SK-N-SH treated with all-trans-retinoic acid at 6 μM for 48 hours (cell line): ENCODE measurements around the gene FOXF1.

Experiments
- CREB5 ChIP-seq: fragments of 250-450 bp; sonication (Bioruptor Pico); IDR thresholded peaks from 2 replicates; pipeline ENCODE4 v1.5.1; 2020; ENCODE audit warnings: low read depth, mild to moderate bottlenecking, moderate library complexity
- ISL1 ChIP-seq: fragments of 250-450 bp; sonication (Bioruptor Pico); IDR thresholded peaks from 2 replicates; pipeline ENCODE4 v2.1.2; 2022; ENCODE audit warnings: mild to moderate bottlenecking, moderate library complexity
- OSR1 ChIP-seq: fragments of 250-450 bp; sonication (Bioruptor Pico); IDR thresholded peaks from 2 replicates; pipeline ENCODE4 v1.8.0; 2022; ENCODE audit warnings: moderate library complexity, mild to moderate bottlenecking, inconsistent platforms
- ZNF8 ChIP-seq: fragments of 450-650 bp; formaldehyde crosslinking; IDR thresholded peaks from 2 replicates; pipeline ENCODE4 v1.5.0; 2020; ENCODE audit warnings: mild to moderate bottlenecking, moderate library complexity

- TF ChIP-seq ZNF8 (CRISPR knock-in tag) (no peak), ISL1 (CRISPR knock-in tag) (no peak), OSR1 (CRISPR knock-in tag) (no peak), CREB5 (CRISPR knock-in tag) (no peak)
These were observed 18.7 kb upstream of the FOXF1 start for GRCh38 chr16:86491640-86492023.
